Stimulated activated CD8-positive, alpha-beta memory T cell treated with anti-CD3 and anti-CD28 coated beads, Interleukin-12 subunit alpha, Interleukin-12 subunit beta, amount 100 ng/mL, for 1 hour (primary cell): ENCODE measurements around the gene GBP1.
"Not testable (repeated sequence)": the region's sequence is repeated elsewhere in the genome, so short reads cannot be mapped to it uniquely, and the experiment has no call there.

ENCODE experiments used
- DNase-seq: peaks from one replicate; pipeline ENCODE4 v3.0.0-alpha.2; 2020; ENCODE audit warnings: low read depth

The GBP1 gene

DNA sequence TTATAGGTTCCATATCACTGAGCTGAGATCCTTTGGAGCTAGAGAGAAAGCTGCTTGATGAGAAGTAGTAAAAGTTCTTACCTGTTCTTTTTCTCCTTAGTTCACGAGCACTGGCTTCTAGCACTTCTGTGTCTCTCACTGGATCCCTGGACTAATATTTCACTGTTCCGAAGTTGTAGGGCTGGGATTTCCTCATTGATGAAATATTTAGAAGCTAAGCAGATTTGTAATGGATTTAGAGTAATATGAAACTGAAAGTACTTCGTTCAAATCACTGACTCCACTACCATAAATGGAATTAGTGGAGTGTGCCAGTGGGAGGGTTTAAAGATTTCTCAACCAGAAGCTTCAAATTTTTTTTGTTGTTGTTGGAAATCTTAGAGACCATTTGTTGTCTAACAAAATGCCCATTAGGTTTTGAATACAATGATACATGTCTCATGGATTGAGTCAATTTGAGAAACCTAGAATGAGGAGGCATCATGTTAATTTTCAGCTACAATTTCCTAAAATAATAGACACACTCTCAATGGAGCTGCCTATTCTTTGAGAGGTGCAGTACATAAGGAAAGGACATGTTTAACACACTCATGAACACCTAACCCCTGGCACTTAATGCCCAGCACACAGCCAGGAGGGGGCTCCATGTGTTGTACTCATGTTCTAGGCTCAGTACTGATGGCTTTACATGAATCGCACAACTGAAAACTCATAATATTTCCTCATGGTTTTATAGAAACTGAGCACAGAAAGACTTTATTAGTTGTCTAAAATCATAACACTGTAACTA lies at the start of gene GBP1:
Gene GBP1 (minus strand): TSS at position 130 of the 790 bp plus-strand sequence. CDS start 1,974 bp downstream, outside the sequence.
- no peak for DNase-seq

- no peak for DNase-seq
These were observed 49.7 kb upstream of the GBP1 start for GRCh38 chr1:89114662-89115061.

GRCh38 chr1:89112871-89113613 lies 48.0 kb upstream of the GBP1 start:
- no peak for DNase-seq

DNA sequence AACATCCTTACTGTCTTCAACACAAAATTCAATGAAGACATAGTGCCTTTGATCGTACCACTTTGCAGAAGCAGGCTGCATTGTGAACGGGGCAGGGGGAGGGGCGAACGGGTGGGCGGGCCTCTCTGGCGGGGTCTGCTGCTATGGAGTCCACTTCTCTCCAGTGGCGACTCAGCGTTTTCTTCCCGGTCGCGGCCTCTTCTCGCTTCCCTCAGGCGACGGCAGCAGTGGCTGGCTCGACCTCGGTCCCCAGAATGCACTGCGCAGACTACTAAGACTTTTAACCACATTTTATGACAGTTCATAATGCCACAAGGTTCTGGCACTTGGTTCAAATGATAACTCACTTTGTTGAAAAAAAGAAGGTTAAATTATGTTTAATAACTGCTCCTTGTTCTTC lies 39.7 kb upstream of the GBP1 start:
- no peak for DNase-seq

DNA sequence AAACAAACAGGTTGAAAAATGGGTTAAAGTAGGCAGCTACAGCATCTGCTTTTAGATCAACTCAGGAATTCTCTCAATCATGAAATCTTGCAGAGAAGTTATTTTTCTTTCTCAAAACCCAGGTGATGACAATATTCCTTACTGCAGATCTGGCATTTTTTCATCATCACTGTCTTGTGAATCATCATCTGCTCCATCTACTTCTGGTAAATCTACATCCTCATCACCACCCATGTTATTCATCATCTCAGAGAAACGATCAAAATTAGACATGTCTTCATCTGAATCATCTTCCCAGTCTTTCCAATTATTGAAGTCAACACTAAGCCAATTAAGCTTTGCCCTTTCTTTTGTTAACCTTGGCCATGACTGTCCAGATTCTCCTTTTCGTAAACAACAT lies 39.1 kb upstream of the GBP1 start:
- DNase-seq: no peak

DNA sequence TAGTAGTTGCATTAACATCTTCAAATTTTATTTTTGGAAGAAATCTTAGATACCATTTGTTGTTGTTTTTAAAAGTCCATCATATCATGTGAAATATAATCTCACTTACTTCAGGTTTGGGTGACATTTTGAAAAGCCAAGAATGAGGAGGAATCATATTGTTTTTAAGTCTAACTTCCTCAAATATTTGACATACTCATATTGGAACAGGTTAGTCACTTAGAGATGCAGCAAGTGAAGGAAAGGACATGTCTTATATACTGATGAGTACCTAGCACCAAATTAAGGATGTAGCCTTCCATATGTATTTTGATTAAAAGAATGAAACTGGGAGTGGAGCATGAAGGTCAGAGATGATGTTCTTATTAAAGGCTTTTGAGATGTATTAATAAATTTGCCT lies 37.0 kb upstream of the GBP1 start:
- no peak for DNase-seq

DNA sequence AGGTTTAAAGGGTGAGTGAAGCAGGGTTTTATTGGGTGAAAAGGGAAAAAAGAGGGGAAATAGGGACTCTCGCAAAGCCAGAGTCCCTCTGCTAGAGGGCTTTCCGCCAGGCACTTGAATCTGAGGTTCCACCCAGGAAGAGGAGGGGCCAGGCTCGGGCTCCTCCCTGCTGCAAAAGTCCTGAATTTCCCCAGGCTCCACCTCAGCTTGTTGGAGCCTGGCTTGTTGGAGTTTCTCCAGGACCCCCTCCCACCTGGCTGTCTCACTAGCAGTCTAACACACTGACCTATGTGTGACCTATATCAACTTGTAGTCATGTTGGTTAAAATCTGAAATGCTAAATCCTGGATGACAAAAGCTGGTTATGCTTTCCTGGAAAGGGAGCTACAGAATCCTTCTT lies 35.4 kb upstream of the GBP1 start:
- no peak for DNase-seq

GRCh38 chr1:89098857-89099256 lies 33.8 kb upstream of the GBP1 start:
- DNase-seq: no peak

DNA sequence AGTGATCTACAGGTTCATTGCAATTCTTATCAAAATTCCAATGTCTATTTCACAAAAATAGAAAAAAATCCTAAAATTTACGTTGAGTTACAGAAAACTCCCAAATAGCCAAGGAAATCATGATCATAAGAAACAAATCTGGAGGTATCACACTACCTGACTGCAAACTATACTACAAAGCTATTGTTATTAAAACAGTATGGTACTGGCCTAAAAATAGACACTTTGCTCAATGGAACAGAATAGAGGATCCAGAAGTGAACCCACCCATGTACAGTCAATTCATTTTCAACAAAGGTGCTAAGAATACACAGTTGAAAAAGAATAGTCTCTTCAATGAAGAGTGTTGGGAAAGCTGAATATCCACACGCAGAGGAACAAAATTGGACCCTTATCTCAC lies 30.7 kb upstream of the GBP1 start:
- DNase-seq: no peak

DNA sequence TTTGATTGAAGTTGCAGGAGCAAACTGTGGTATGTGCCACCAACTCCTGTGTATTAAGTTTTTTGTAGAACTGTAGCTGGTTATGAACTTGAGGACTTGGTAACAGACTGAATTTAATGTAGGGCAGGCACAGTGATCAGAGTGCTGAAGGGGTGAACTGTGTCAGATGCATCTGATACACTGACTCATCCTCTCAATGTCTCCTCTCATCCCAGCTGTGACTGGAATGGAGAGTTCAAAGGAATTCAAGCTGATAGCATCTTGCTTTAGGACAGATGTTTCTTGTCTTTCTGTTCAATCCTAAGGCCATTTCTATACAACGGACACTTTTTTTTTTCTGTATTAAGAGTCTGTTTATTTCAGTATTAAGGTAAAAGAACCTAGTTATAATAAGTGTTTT lies 25.0 kb upstream of the GBP1 start:
- no peak for DNase-seq

DNA sequence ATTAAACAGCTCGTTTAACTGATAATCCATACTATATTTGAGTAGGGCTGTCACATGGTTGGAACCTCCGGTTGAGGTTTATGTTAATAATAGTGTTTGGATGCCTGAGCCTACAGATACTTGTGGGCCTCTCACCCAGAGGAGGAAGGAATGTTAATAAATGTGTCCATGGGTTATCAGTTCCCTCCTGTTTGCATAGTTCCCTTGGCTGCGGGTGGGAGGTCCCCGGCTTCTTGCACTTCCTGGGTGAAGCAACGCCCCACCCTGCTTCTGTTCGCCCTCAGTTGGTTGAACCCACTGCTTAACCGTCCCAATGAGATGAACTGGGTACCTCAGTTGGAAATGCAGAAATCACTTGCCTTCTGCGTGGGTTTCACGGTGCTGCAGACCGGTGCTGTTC lies 23.6 kb upstream of the GBP1 start:
- DNase-seq: no peak

DNA sequence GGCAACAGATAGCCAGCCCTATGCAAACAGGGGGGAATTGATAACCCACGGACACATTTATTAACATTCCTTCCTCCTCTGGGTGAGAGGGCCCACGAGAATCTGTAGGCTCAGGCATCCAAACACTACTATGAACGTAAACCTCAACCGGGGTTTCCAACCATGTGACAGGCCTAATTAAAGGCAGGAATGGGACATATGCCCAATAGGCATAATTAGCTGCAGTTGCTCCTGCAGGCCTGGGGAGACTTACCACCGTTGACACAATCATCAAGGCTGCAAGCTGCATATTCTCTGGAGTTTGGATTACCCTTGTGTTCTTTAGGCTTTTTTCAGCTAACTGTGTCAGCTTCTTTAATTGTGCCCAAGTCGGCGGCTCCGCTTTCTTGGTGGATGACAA lies 22.2 kb upstream of the GBP1 start:
- no peak for DNase-seq

DNA sequence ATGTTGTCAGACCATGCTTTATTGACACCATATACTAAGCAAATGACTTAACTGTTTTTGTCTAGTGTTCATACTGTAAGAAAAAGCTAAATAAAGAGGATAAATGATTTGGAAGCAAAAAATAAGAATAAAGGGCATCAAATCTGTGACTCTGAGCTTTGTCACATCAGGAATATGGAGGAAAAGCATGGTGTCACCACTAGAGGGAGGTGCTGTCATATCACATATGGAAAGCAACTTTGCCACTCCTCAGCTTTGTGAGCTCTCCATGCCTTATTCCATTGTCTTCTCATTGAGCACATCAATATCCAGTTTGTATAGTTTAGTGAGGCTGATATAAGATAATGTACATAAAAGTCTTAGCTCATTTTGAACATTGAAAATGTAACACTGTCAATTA lies 20.8 kb upstream of the GBP1 start:
- DNase-seq: no peak

DNA sequence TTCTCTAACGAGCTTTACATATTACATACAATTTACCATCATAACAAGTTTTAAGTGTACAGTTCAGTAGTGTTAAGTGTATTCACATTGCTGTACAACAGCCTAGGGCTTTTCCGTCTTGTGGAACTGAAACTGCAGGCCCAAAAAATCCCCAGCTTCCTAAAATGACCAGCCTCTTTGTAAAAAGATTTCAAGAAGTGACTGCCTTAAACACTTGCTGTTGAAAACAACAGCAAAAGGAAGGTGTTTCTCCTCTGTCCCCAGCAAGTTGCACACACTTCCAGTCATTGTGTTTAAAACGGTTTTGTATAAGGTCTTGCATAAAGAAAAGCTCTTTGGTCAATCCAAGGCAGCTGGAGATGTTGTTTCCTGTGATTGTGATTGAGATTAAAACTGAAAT lies 16.0 kb upstream of the GBP1 start:
- DNase-seq: no peak

DNA sequence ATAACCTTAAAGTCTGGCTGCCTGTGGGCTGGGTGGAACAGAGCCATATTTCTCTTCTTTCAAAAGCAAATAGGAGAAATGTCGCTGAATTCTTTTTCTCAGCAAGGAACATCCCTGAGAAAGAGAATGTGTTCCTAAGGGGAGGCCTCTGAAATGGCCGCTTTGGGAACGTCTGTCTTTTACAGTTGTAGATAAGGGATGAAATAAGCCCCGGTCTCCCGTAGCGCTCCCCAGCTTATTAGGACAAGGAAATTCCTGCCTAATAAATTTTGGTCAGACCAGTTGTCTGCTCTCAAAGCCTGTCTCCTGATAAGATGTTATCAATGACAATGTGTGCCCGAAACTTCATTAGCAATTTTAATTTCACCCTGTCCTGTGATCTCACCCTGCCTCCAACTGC lies 15.1 kb upstream of the GBP1 start:
- not testable (repeated sequence) for DNase-seq

GRCh38 chr1:89072466-89073065 lies 7.6 kb upstream of the GBP1 start:
- not testable (repeated sequence) for DNase-seq

DNA sequence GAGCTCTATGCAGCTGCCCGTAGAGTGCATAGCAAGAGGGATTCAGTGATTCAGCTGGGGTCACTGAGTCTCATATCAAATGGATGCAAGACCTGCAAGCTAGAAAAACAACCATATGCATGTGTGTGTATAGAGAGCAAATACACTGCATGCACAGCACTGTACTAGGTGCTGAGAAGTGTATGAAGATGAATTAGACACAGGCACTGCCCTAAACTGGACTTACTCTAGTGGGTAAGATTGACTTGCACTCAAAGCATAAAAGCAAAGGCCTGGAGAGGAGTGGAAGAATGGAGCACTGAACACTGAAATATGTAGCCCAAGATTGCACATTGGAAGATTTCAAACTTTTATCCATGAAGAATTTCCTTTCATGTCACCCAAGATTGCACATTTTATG lies 5.5 kb upstream of the GBP1 start:
- no peak for DNase-seq

DNA sequence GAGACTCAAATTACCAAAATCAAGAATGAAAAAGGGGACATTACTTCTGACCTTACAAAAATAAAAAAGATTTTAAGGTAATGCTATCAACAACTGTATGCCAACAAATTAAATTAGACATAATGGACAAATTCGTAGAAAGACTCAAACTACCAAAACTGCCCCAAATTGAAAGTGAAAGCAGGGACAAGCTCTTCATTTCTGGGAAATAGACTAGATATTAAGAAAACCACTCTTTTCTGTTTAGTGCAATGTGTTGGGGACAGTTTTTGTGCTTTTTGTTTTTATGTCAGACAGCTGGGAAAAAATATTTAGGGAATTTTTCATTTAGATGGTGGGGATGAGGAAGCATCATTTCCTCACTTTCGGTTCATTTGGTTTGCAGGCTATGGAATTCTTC lies 4.9 kb upstream of the GBP1 start:
- no peak for DNase-seq

DNA sequence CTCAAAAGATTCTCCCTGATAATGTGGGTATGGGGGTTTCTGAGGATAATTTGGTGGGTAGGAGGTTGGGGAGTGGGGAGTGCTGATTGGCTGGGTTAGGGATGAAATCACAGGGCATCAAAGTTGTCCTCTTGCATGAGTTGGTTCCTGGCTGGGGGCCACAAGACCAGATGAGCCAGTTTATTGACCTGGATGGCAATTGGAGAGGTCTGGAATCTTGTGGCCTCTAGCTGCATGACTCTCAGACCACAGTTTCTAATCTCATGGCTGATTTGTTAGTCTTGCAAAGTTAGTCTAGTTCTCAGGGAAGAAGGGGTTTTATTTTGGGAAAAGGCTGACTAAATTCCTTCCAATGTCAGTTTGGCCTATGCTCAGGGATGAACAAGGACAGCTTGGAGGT lies 3.3 kb upstream of the GBP1 start:
- no peak for DNase-seq

DNA sequence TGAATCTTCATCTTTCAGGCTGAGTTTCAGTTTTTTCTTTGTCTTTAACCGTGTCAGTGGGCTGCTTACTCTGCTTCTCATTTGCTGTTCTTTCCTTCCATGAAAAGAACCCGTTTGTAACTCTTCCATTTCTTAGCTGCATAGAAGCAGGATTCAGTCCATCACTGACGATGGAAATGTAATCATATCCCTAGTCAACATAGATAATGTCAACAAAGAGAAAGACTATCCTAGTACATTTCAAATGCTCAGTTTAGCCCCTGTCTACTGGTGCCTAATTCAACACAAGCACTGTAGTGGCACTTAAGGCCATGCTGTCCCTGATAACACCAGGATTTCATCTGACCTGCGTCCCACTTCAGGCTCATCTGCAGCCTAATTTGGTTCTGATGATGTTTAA lies 376 bp downstream of the GBP1 start:
- no peak for DNase-seq

- DNase-seq: no peak
These were observed 1.9 kb downstream of the GBP1 start for GRCh38 chr1:89063094-89063493.

GRCh38 chr1:89060091-89060490 lies 4.9 kb downstream of the GBP1 start:
- DNase-seq: no peak

DNA sequence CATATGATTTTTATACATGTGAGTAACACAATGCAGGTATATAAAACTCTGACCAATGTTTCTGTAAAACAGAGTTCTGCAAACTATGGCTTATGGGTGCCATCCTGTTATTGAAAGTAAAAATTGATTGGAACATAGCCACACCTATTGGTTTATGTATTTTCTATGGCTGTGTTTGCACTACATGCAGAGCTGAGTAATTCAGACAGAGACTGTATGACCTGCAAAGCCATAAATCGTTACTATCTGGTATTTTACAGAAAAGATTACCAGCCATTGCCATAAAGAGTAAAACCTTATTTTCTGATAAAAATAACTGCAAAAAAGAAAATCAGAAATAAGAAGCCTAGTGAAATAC lies 13.1 kb downstream of the GBP1 start:
- no peak for DNase-seq
